Ishikawa (cell line): Measurements from ENCODE around the gene RAD51B.

Experiments
- CEBPB ChIP-seq: IDR thresholded peaks from 2 replicates; pipeline ENCODE4 v1.6.1; 2012
- CREB1 ChIP-seq: IDR thresholded peaks from 2 replicates; pipeline ENCODE4 v1.6.1; 2012; ENCODE audit warnings: low read depth
- EGR1 ChIP-seq: IDR thresholded peaks from 2 replicates; pipeline ENCODE4 v1.6.1; 2012
- EP300 ChIP-seq: IDR thresholded peaks from 2 replicates; pipeline ENCODE4 v1.6.1; 2012; ENCODE audit warnings: borderline replicate concordance
- FOXM1 ChIP-seq: IDR thresholded peaks from 2 replicates; pipeline ENCODE4 v1.6.1; 2012; ENCODE audit warnings: low read depth, borderline replicate concordance
- NFIC ChIP-seq: IDR thresholded peaks from 2 replicates; pipeline ENCODE4 v1.6.1; 2012
- RAD21 ChIP-seq: IDR thresholded peaks from 2 replicates; pipeline ENCODE4 v1.6.1; 2012; ENCODE audit warnings: low read depth
- TAF1 ChIP-seq: IDR thresholded peaks from 2 replicates; pipeline ENCODE4 v1.6.1; 2012; ENCODE audit warnings: low read depth, mild to moderate bottlenecking
- TCF12 ChIP-seq: IDR thresholded peaks from 2 replicates; pipeline ENCODE4 v1.6.1; 2012; ENCODE audit warnings: low read depth
- TEAD4 ChIP-seq: IDR thresholded peaks from 2 replicates; pipeline ENCODE4 v1.6.1; 2012
- YY1 ChIP-seq: IDR thresholded peaks from 2 replicates; pipeline ENCODE4 v1.6.1; 2012; ENCODE audit warnings: low read depth
- ZBTB7A ChIP-seq: IDR thresholded peaks from 2 replicates; pipeline ENCODE4 v1.6.1; 2012; ENCODE audit warnings: low read depth
- TF ChIP-seq, protein P1 (sequence below): IDR thresholded peaks from 2 replicates; pipeline ENCODE4 v1.6.1; 2012
- TF ChIP-seq, protein P2 (sequence below): IDR thresholded peaks from 2 replicates; pipeline ENCODE4 v1.6.1; 2012
- TF ChIP-seq, protein P3 (sequence below): IDR thresholded peaks from 2 replicates; pipeline ENCODE4 v1.6.1; 2012; ENCODE audit warnings: low read depth, mild to moderate bottlenecking

RAD51B gene

DNA sequence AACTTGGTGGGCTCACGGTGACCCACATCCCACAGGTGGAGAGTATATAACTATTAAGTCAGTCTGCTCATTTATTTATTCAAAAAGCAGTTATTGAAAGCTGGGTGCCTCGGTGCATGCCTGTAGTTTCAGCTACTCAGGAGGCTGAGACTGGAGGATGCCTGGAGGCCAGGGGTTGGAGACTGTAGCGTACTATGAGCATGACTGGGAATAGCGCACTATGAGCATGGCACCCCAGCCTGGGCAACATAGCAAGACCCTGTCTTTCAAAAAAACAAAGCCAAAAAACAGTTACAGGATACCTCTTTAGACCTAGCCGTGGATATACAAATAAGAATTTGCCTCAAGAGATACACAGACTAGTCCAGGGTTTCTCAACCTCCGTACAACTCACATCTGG is 833.5 kb downstream of the RAD51B start:
- no peak for TF ChIP-seq FOXM1
- no peak for TF ChIP-seq TCF12
- no peak for TF ChIP-seq TEAD4
- TF ChIP-seq CEBPB, result no peak
- no peak for TF ChIP-seq EGR1
- TF ChIP-seq, protein P1, sequence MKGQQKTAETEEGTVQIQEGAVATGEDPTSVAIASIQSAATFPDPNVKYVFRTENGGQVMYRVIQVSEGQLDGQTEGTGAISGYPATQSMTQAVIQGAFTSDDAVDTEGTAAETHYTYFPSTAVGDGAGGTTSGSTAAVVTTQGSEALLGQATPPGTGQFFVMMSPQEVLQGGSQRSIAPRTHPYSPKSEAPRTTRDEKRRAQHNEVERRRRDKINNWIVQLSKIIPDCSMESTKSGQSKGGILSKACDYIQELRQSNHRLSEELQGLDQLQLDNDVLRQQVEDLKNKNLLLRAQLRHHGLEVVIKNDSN, result no peak
- TF ChIP-seq, protein P2, sequence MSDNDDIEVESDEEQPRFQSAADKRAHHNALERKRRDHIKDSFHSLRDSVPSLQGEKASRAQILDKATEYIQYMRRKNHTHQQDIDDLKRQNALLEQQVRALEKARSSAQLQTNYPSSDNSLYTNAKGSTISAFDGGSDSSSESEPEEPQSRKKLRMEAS, result no peak
- no peak for TF ChIP-seq RAD21

GRCh38 chr14:68653804-68654203 is 834.2 kb downstream of the RAD51B start:
- TF ChIP-seq TCF12 (no peak), EP300 (no peak), TEAD4 (no peak), CREB1 (no peak), EGR1 (no peak), TAF1 (no peak), FOXM1 (no peak), RAD21 (no peak), YY1 (no peak), ZBTB7A (no peak), CEBPB (no peak), NFIC (no peak)
- TF ChIP-seq, protein P1, result no peak
- TF ChIP-seq, protein P2, result no peak
- TF ChIP-seq, protein P3, sequence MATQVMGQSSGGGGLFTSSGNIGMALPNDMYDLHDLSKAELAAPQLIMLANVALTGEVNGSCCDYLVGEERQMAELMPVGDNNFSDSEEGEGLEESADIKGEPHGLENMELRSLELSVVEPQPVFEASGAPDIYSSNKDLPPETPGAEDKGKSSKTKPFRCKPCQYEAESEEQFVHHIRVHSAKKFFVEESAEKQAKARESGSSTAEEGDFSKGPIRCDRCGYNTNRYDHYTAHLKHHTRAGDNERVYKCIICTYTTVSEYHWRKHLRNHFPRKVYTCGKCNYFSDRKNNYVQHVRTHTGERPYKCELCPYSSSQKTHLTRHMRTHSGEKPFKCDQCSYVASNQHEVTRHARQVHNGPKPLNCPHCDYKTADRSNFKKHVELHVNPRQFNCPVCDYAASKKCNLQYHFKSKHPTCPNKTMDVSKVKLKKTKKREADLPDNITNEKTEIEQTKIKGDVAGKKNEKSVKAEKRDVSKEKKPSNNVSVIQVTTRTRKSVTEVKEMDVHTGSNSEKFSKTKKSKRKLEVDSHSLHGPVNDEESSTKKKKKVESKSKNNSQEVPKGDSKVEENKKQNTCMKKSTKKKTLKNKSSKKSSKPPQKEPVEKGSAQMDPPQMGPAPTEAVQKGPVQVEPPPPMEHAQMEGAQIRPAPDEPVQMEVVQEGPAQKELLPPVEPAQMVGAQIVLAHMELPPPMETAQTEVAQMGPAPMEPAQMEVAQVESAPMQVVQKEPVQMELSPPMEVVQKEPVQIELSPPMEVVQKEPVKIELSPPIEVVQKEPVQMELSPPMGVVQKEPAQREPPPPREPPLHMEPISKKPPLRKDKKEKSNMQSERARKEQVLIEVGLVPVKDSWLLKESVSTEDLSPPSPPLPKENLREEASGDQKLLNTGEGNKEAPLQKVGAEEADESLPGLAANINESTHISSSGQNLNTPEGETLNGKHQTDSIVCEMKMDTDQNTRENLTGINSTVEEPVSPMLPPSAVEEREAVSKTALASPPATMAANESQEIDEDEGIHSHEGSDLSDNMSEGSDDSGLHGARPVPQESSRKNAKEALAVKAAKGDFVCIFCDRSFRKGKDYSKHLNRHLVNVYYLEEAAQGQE, result no peak

DNA sequence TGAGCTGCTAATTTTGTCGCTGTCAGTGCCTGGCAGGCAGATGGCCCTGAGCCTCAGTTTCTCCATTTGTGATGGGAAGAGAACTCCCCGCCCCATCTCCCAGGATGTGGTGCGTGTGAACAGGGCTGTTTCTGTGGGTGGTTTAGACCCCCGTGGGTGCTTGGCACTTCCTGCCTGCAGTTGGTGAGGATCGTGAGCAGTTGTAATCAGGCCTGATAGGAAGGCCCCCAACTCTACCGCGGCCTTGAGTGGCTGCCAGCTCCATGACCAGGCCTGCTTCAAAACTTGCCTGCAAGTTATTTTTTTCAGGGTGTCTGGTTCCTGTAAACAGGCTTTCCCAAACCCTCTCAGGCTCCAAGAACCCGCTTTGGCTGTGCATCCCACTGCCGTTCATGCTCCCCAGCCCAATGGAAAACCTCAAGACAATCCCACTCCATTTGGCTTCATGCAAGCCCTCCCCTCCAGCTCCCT is 834.9 kb downstream of the RAD51B start:
- TF ChIP-seq, protein P1, result no peak
- TF ChIP-seq RAD21 (no peak), CREB1 (no peak), CEBPB (no peak), YY1 (no peak), EP300 (no peak), FOXM1 (no peak), NFIC (no peak), TEAD4 (no peak), TAF1 (no peak), EGR1 (no peak), ZBTB7A (no peak), TCF12 (no peak)
- TF ChIP-seq, protein P2, result no peak
- TF ChIP-seq, protein P3, result no peak

DNA sequence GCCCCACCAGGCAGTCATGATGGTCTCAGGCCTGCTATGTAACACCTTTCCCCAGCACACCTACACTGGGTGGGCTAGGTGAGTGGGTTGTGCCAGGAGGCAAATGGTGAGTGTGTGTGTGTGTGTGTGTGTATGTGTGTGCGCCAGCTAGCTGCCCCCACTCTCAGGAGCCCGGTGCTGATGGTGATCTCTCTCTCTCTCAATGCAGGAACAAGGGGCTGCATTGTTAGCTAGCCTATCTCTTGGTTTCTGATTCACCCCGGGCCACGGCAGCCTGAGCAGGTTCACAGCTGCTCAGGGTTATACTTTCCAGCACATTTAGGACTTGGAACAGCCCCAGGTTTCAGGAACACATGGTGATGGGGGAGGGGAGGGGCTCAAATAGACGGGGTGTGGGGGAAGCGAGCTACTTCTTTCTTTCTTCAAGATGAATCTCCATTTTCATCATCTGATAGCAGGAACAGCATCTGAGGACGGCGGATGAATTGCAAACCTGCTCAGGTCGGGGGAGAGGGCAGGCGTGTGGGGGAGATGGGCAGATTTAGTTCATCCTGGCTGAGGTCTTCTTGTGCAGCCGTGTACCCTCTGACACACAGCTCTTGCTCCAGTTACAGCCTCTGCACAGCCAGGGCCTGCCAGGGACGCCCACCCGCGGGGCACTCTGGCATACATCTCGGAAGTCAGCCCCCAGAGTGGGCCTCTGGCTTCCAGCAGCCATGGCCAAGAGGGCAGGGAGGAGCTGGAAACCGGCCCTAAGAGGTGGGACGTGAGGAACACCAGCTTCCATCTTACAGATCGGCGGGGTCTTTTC is 835.6 kb downstream of the RAD51B start:
- TF ChIP-seq TEAD4 (no peak), CREB1 (no peak), TCF12 (no peak), EGR1 (no peak), FOXM1 (no peak), RAD21 (no peak), CEBPB (no peak), ZBTB7A (no peak), NFIC (no peak), YY1 (no peak), TAF1 (no peak), EP300 (no peak)
- TF ChIP-seq, protein P3, result no peak
- TF ChIP-seq, protein P1, result no peak
- TF ChIP-seq, protein P2, result no peak
